ENCODE data around the gene PELI2. TPM values are rescaled to one million over a fixed set of nuclear protein-coding genes. Genes with fewer than 3 reads are reported as not detected.

The PELI2 gene
- total and polyA plus RNA-seq, 2 experiments from 2014 or later: 8.0 to 24.5 TPM

- Histone ChIP-seq H3K27ac (ENCODE audit: low read depth) (no peak overlapping the region), H3K4me3 (no peak overlapping the region), H3F3A (replicated peaks; ENCODE audit: low read depth) (no peaks in the 10 kb centered on the region), H3K9me2 (ENCODE audit: insufficient read depth) (no peaks in the 10 kb centered on the region), H3K36me3 (ENCODE audit: insufficient read depth) (no peaks in the 10 kb centered on the region), H3K4me1 (ENCODE audit: insufficient read depth) (peaks cover 4% of the 10 kb centered on the region; the same call in 1 of the 2 replicates), H4K20me1 (replicated peaks; ENCODE audit: insufficient read depth) (no peaks in the 10 kb centered on the region), H3K79me2 (replicated peaks; ENCODE audit: insufficient read depth) (peaks cover 3% of the 10 kb centered on the region), H3K27me3 (ENCODE audit: insufficient read depth) (no peaks in the 10 kb centered on the region), H3K4me2 (no peak overlapping the region), H2AFZ (no peak overlapping the region)
- no peak overlapping the region for H3K4me3 Mint-ChIP-seq
- no peaks in the 10 kb centered on the region for H3K36me3 Mint-ChIP-seq (ENCODE audit: low read depth)
- DNase-seq (ENCODE audit: low spot score) (no peak), ATAC-seq (no peak)
- TF ChIP-seq ZNF331 (CRISPR knock-in tag; IDR thresholded peaks at IDR 0.05; ENCODE audit: low read depth): no peak
- TF ChIP-seq CTCF (conservative IDR thresholded peaks at IDR 0.05; ENCODE audit: low read depth in 2 of 2): peak in 1 of 2 experiments; percentile 26; a peak in 1 of 4 replicates
- peaks cover 3% of the 10 kb centered on the region for H3K27me3 Mint-ChIP-seq (ENCODE audit: insufficient read depth, low read depth, poor library complexity)
- no peaks in the 10 kb centered on the region; the same call in 2 of the 3 replicates for H3K9me3 Mint-ChIP-seq
- no peak overlapping the region for H3K27ac Mint-ChIP-seq
- H3K4me1 Mint-ChIP-seq: peaks cover 19% of the 10 kb centered on the region
Measured at GRCh38 chr14:56217380-56218045, 99.3 kb downstream of the PELI2 start.

- H3K79me2 ChIP-seq (replicated peaks; ENCODE audit: insufficient read depth): 0 out of 2 replicates have a peak, but pooled peaks cover 3% of the 10 kb centered on the region
- H3K4me1 ChIP-seq (ENCODE audit: insufficient read depth): no peaks in the 10 kb centered on the region
- Mint-ChIP-seq H3K36me3 (ENCODE audit: low read depth) (no peaks in the 10 kb centered on the region), H3K9me3 (no peaks in the 10 kb centered on the region), H3K27ac (no peak overlapping the region), H3K4me1 (peaks cover 9% of the 10 kb centered on the region), H3K4me3 (no peak overlapping the region), H3K27me3 (ENCODE audit: insufficient read depth, low read depth, poor library complexity) (peaks cover 3% of the 10 kb centered on the region)
- H4K20me1 ChIP-seq (replicated peaks; ENCODE audit: insufficient read depth): no peaks in the 10 kb centered on the region; the same call in 1 of the 2 replicates
- no peak overlapping the region for H2AFZ ChIP-seq
- no peaks in the 10 kb centered on the region for H3K36me3 ChIP-seq (ENCODE audit: insufficient read depth)
- H3K9me2 ChIP-seq (ENCODE audit: insufficient read depth): no peaks in the 10 kb centered on the region
- no peak for ATAC-seq
- H3K4me3 ChIP-seq: no peak overlapping the region
- no peaks in the 10 kb centered on the region for H3F3A ChIP-seq (replicated peaks; ENCODE audit: low read depth)
- DNase-seq (ENCODE audit: low spot score): no peak
- H3K27ac ChIP-seq (ENCODE audit: low read depth): no peak overlapping the region
- no peaks in the 10 kb centered on the region for H3K27me3 ChIP-seq (ENCODE audit: insufficient read depth)
- H3K4me2 ChIP-seq: no peak overlapping the region
- TF ChIP-seq JUNB (IDR thresholded peaks at IDR 0.05; ENCODE audit: unreplicated experiment) (no peak), POLR2AphosphoS5 (IDR thresholded peaks at IDR 0.05; ENCODE audit: low read depth) (no peak), REST (IDR thresholded peaks at IDR 0.05; ENCODE audit: unreplicated experiment) (no peak), ZNF331 (CRISPR knock-in tag; IDR thresholded peaks at IDR 0.05; ENCODE audit: low read depth) (no peak), NANOG (IDR thresholded peaks at IDR 0.05; ENCODE audit: borderline replicate concordance) (no peak), EZH2 (IDR thresholded peaks at IDR 0.05; ENCODE audit: low read depth, unreplicated experiment) (no peak), CTCF (conservative IDR thresholded peaks at IDR 0.05; ENCODE audit: low read depth in 2 of 2) (no peak), STAT1 (IDR thresholded peaks at IDR 0.05; ENCODE audit: unreplicated experiment) (no peak)
Measured at GRCh38 chr14:56219666-56220413, 101.6 kb downstream of the PELI2 start.

Data from GM23338 (cell line).